NCI-H446 treated with DMSO at 0.1 percent for 48 hours (cell line): ENCODE data around the gene ARHGDIA.
A peak's percentile ranks its signal among the peaks of the same experiment; 100 is the strongest.

Experiments used
- DNase-seq: peaks from one replicate; lab custom pipeline; 2025; lab: John Stamatoyannopoulos, UW

ARHGDIA gene

GRCh38 chr17:81888988-81889595, 18.0 kb upstream of the ARHGDIA start:
- no peak for DNase-seq

GRCh38 chr17:81888105-81888987, 17.2 kb upstream of the ARHGDIA start:
- no peak for DNase-seq

DNA sequence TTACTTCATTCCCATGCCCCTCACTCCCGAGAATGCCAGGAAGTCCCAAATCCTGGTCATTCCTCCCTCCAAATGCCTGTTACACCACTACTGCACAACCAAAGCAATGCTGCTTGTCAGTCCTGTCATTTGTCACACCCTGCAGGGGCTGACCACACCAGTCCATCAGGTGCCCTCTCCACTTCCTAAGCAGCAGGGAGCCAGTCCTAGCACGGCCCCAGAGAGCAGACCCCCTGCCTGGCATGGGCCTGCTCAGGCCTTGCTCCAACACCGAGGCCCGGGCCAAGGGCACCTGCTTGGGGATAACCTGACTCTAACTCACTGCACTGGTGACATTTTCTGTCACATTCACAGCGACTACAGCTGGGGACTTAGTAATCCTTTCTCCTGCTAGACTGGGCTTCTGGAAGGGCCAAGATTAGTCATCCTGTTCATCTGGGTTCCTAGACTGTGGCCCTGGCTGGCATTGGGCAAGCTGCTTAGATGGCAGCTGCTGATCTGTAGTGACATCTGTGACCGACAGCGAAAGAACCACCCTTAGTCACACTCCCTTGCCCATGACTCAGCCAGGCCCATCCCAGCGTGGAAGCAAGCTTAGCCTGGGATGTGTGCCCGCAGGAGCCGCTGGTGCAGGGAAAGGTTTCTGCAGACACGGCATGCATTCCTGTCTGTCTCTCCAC, 14.9 kb upstream of the ARHGDIA start:
- peak; percentile 55 for DNase-seq

DNA sequence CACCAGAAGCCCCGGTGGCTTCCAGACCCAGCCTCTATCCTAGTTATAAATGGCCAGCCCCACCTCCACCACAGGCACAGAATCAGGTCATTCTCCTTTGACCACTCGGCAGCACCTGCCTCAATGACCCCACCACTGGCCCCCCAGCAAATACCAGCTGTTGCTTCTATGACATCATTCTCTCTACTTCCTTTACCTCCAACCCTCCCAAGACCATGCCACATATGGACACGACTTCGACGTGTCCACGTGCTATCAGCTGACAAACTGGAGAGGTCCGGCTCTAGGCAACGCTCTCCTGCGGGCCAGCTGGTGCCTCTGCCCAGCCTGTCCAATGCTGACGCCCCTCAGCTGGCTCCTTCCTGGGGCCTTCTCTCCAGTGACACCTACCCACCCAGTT, 14.3 kb upstream of the ARHGDIA start:
- no peak for DNase-seq

DNA sequence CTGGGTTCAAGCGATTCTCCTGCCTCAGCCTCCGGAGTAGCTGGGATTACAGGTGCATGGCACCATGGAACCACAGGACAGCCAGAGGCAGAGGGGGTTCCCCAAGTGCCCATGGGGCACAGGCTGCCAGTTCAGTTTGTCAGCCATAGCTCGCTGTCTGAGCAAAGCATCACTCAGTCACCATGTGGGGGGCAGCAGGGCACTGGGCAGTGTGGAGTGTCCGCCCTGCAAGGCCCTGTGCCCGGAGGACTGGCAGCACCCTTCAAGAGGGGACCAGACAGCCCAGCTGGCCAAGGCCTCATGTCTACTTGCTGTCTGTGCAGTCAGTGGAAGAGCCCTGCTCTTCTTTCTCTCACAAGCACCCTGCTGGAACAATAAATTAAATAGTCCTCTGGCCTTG, 13.8 kb upstream of the ARHGDIA start:
- no peak for DNase-seq

GRCh38 chr17:81884520-81884919, 13.4 kb upstream of the ARHGDIA start:
- DNase-seq, result no peak

- no peak for DNase-seq
Measured at GRCh38 chr17:81879121-81879520, 8.0 kb upstream of the ARHGDIA start.

DNA sequence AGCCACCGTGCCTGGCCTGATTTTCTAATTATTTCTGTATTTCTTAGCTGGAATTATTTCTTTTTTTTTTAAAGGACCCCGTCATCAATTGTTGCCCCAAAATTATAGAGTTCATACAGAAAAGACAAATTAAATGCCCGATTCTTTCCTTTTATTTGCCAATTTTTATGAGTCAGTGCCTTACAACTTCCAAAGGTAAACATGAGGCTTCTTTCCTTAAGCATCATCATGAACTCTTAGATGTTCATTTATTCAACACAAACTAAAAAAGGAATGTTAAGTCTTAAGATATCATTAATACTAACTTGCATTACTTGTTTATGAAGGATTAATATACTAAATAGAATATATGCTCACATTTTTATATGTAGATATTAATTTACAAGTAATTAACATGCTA, 7.2 kb upstream of the ARHGDIA start:
- DNase-seq, result no peak

GRCh38 chr17:81877569-81877968, 6.4 kb upstream of the ARHGDIA start:
- DNase-seq, result no peak

DNA sequence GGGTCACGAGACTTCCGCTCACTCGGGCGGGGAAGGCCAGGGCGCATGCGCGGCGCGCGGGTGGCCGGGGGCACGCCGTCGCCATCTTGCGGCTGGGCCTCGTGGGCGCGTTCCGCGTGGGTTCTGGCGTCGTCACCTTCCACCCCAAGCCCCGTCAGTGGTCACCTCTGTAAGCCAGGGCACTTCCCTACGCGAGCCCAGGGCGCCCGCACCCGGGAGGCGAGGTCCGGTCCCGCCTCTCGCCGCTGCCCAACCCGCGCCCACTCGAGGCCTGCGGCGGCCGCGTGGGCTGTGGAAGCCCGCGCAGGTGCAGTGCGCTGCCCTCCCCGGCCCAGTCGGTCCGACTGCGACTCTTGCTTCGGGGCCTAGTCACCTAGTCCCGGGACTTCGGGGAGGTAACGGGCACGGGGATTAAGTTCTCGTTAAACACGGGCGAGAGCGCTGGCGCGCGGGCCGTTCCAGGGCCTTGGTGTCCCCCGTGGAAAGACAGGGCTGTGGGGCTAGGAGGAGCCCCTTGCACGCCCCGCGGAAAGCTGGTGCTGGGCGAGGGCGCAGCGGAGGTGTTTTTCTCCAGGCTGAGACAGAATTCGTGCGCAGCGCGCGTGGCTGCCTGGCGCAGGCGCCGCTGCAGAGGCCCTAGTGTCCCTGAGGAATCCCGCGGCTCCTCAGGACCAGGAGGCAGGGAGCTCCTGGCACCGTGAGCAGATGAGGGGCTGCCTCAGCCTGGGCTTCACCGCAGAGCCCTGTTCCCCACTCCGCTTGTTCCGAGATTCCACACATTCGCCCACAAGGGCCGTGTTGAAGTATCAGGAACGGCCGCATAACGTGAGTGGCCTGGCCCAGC, 472 bp upstream of the ARHGDIA start:
- no peak for DNase-seq

DNA sequence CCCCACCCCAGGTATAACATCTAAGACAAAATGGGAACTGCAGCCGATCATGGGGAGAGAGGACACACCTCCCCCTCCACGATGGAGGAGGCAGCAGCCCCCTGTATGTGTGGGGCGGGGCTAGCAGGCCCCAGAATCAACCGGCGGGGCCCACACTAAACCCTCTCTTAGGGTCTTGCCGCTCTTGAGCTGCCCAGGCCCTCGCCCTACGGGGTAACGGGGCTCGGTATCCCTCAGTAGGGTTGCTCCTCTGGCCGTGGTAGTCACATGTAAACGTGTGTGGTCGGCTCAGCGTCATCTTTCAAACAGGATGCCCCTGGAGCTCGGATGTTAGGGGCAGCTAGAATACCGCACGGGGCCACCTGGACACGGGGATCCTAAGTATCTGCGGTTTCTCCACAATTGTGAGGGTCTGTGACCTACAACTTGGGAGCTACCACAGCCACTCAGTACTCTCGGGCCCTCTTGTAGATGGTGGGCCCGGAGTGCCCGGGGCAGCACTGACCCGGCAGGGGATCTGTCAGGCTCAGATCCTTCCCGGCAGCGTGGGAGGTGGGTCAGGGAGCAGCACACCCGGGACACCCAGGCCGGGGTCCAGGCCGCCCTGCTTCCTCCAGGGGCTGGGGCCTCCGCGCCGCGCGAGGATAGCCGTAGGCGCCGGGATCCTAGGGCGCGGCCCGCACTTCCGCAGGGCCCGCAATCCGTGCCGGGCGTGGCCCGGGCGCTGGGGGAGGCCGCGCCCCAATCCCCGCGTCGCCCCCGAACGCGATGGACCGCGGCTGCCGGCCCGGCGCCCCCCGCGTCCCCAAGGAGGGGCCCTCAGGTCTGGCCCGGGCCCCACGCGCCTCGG, 781 bp downstream of the ARHGDIA start:
- DNase-seq, result no peak

- DNase-seq, result no peak
Measured at GRCh38 chr17:81869221-81870130, 1.7 kb downstream of the ARHGDIA start.

DNA sequence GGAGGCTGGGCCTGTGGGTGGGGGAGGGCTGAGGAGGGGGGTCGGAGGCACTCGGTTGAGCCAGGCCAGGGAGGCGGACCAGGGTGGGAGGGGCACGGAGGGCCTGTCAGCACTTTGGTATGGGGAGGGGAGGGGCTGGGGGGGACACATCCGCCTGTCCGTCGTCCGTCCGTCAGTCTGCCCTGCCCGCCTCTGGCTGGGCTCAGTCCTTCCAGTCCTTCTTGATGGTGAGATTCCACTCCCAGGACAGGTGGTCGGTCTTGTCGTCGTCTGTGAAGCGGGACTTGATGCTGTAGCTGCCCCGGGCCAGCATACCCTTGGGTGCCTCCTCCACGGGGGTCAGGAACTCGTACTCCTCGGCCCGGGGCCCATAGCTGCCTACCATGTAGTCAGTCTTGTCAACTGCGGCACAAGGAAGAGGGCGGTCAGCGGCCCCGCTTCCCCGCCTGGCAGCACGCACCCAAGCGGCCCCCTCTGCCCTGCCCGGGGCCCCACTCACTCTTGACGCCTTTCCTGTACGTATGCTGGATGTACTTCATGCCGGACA, 2.4 kb downstream of the ARHGDIA start:
- no peak for DNase-seq

- no peak for DNase-seq
Measured at GRCh38 chr17:81867991-81868673, 3.0 kb downstream of the ARHGDIA start.

DNA sequence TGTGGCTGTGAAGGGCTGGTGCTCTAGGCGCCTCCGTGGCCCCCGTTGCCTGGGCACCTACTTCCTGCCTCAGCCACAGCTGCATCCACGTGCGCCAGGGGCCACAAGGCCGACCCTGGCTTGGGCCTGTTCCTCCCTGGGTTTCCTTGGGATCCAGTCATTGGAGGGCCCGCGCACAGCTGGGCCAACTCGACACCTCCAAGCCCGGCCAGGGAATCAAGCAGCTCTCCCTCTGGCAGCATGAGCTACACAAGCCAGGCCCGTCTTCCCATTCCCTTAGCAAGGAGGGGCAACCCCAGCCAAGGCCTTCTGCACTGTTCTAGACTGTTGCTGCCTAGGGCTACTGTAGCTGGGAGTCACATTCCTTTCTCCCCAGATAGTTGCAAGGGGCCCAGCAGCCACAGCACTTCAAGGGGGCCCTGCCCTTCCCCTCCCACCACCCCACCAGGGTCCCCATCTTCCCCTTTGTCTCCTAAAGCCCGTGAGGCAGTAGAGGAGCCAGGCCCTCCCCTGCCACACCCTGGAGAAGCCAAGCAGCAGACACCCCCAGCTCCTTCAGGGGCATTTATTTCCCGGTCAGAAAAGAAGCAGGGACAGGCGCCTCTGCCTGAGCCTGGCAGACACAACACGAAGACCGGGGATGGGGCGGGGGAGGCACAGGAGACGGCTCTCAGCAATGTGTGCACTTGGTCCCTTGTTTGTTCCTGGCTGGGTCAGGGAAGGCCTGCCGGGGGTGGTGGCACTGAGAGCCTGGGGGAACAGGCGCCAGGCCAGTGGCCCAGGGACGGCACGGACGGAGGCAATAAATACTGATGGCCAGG, 3.8 kb downstream of the ARHGDIA start:
- no peak for DNase-seq

DNA sequence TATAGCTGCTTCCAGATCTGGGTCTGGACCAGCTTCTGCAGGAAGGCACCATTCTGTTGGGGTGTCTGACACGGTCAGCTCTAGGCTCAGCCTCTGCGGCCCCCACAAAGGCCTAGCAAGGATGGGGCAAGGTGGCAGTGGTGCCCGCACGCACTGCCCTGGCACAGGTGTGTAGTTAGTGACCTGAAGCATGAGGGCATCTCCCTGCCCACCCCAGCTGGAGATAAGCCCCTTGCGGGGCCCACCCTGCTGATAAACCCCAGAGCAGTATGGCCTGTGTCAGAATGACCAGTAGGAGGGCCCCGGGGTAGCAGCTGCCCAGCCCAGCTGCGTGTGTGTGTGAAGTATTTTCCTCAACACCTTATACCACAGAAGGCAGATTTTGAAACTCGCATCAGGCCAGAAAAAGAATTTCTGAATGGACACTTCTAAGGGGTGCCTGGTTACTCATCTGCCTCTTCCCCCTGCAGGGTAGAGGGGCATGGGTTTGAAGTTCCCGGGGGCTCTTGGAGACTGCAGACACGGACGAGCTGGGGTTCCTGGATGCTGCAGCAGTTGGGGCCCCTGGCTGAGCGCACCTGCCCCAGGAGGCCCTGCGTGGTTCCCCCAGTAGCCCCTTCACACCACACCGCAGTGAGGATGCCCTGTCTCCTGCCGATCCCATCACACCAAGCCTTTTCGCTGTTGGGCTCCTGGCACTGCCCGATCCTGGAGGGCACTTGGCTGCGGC, 4.5 kb downstream of the ARHGDIA start:
- DNase-seq, result no peak

- no peak for DNase-seq
Measured at GRCh38 chr17:81865733-81866439, 5.3 kb downstream of the ARHGDIA start.
